Lower lobe of right lung (tissue), 2 donors: ENCODE measurements around the gene EVC. TPM values are rescaled to one million over a fixed set of nuclear protein-coding genes. Genes with fewer than 3 reads are reported as not detected.

Source experiments
- ATAC-seq, 2 donors: fragments of 200-7000 bp; cut with Tn5 transposase; one replicate each; pipeline ENCODE4 v1.9.1; 2020 to 2022; ENCODE audit warnings: mild to moderate bottlenecking in 2 of 2, moderate library complexity in 2 of 2
- DNase-seq: peaks from one replicate; pipeline ENCODE4 v3.0.0-alpha.2; 2020
- H3K27ac ChIP-seq: fragments of 200-600 bp; one replicate; pipeline ENCODE4 v1.8.0; 2022
- H3K27me3 ChIP-seq: fragments of 200-600 bp; one replicate; pipeline ENCODE4 v1.8.0; 2022; ENCODE audit warnings: low read depth
- H3K36me3 ChIP-seq: fragments of 200-600 bp; one replicate; pipeline ENCODE4 v1.8.0; 2022; ENCODE audit warnings: mild to moderate bottlenecking
- H3K4me1 ChIP-seq: fragments of 200-600 bp; one replicate; pipeline ENCODE4 v1.8.0; 2022
- H3K4me3 ChIP-seq: fragments of 200-600 bp; one replicate; pipeline ENCODE4 v1.8.0; 2022; ENCODE audit warnings: mild to moderate bottlenecking
- H3K9me3 ChIP-seq: fragments of 200-600 bp; one replicate; pipeline ENCODE4 v1.8.0; 2022
- intact Hi-C: fragments of 100-400 bp; cut with DNase I; formaldehyde crosslinking; loops from one replicate; pipeline ENCODE4 v1.11.0; 2022
- total RNA-seq: library from RNA; stranded (reverse); fragmentation: NEBNext Ultra II Directional; extraction: Animal tissue kit (Norgen Biotek cat#: 25700); gene quantifications from one replicate; pipeline ENCODE4 v1.2.1, GENCODE V29; 2021
- TF ChIP-seq, protein P1 (sequence below): fragments of 200-600 bp; IDR thresholded peaks from one replicate; pipeline ENCODE4 v1.8.0; 2022; ENCODE audit warnings: antibody characterized with exemption, mild to moderate bottlenecking
- donor health status: DM: no; HTN: yes; CAD: no; lungs with severe emphysema.

The EVC gene
- total RNA-seq, 1 donor from 2014 or later, result 24.3 TPM

DNA sequence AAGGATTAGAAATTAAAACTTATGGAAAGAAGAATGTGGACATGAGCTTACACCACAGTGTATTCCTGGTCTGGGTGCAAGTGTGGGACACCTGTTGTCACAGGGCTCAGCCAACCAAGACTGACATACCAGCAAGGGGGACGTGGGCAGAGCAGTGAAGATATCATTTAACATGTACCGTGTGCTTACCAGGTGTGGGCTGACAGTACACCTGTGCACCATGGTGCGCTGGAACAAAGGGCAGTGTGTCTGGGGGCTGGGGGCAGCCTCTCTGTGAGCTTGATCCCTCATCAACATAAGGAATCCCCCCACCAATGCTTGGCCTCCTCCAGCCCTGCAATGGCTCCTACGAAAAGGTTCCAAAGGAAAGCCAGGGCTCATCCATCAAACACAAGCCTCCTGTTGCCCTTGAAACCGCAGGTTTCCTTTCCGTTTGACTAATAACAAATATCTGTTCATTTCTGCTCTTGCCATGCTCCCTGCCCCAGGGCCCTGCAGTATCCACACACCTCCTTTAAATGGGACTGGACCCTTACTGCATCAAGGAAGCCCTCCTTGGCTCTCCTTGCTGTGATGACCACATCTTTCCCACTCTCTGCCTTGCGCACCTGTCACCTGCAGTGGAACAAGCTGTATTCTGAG is 19.4 kb upstream of the EVC start:
- no peaks in the 10 kb centered on the region for H3K27me3 ChIP-seq
- H3K9me3 ChIP-seq, result no peaks in the 10 kb centered on the region
- H3K27ac ChIP-seq, result no peak overlapping the region
- TF ChIP-seq, protein P1, sequence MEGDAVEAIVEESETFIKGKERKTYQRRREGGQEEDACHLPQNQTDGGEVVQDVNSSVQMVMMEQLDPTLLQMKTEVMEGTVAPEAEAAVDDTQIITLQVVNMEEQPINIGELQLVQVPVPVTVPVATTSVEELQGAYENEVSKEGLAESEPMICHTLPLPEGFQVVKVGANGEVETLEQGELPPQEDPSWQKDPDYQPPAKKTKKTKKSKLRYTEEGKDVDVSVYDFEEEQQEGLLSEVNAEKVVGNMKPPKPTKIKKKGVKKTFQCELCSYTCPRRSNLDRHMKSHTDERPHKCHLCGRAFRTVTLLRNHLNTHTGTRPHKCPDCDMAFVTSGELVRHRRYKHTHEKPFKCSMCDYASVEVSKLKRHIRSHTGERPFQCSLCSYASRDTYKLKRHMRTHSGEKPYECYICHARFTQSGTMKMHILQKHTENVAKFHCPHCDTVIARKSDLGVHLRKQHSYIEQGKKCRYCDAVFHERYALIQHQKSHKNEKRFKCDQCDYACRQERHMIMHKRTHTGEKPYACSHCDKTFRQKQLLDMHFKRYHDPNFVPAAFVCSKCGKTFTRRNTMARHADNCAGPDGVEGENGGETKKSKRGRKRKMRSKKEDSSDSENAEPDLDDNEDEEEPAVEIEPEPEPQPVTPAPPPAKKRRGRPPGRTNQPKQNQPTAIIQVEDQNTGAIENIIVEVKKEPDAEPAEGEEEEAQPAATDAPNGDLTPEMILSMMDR, result no peak
- DNase-seq (no peak), ATAC-seq (no peak)
- intact Hi-C loops, result no loop called here
- H3K4me3 ChIP-seq, result no peak overlapping the region
- peaks cover 62% of the 10 kb centered on the region for H3K36me3 ChIP-seq
- no peaks in the 10 kb centered on the region for H3K4me1 ChIP-seq

DNA sequence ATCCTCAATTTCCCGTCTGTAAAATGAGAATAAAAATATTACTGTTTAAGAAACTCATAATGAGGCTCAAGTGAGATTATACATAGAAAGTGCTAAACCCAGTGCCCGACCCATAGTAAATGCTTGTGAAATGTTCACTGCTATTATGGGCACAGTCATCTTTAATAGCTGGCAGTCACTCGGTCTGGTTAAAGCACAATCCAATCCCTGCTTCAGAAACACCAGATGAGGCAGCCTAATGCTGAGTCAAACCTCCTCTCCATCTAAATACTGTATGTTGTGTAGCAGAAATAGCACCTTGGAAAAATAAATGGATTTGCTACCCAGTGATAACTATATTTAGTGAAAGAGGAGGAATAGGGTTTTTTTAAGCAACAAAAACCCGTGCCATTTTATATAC is 17.1 kb upstream of the EVC start:
- ATAC-seq, result no peak
- H3K27me3 ChIP-seq, result no peaks in the 10 kb centered on the region
- TF ChIP-seq, protein P1, result no peak
- H3K4me1 ChIP-seq, result no peaks in the 10 kb centered on the region
- H3K9me3 ChIP-seq, result no peaks in the 10 kb centered on the region
- H3K4me3 ChIP-seq, result no peak overlapping the region
- peaks cover 57% of the 10 kb centered on the region for H3K36me3 ChIP-seq
- intact Hi-C loops, result no loop called here
- no peak for DNase-seq
- no peak overlapping the region for H3K27ac ChIP-seq

DNA sequence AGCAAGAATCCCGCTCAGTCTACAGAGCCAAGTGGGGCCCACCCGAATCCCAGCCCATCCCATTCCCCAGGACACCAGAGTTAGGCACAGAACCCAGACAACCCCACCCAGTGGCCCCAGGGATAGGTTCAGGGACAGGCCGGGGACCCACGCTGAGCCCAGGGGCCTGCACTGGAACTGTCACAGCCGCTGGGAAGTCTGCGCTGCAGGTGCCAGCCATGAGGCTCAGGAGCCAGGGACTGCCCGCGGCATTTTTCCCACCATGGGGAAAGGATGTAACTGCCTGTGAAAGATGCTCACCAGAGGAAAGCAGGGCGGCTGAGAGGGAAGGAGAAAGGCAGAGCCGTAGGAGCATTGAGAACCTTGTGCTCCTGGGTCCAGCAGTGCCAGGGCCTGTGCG is 14.7 kb upstream of the EVC start:
- H3K9me3 ChIP-seq, result no peaks in the 10 kb centered on the region
- intact Hi-C loops, result no loop called here
- TF ChIP-seq, protein P1, result no peak
- DNase-seq, result no peak
- H3K27ac ChIP-seq, result no peak overlapping the region
- H3K36me3 ChIP-seq, result peaks cover 44% of the 10 kb centered on the region
- no peaks in the 10 kb centered on the region for H3K27me3 ChIP-seq
- no peaks in the 10 kb centered on the region for H3K4me1 ChIP-seq
- H3K4me3 ChIP-seq, result no peak overlapping the region
- no peak for ATAC-seq

DNA sequence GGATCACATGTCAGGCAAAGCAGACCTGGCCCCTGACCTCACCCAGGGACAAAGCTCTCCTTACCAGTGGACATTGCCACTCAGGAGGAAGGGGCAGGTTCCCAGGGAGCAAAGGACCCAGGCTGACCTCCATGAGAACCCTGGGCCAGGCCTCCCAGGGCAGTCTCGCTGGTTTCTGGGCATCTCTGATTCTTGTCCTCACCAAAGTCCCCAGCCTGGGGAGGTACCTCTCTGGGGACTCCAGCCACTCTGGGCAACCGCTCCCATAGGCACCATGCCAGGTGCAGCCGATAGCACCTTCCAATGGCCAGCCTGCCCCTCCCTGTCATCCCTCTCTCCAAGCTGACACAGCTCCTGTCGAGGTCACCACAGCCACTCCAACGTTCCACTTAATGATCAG is 10.5 kb upstream of the EVC start:
- Histone ChIP-seq H3K27me3 (no peaks in the 10 kb centered on the region), H3K9me3 (no peaks in the 10 kb centered on the region), H3K4me3 (no peak overlapping the region), H3K27ac (no peak overlapping the region), H3K4me1 (no peaks in the 10 kb centered on the region), H3K36me3 (peaks cover 16% of the 10 kb centered on the region)
- intact Hi-C loops, result no loop called here
- DNase-seq (no peak), ATAC-seq (no peak)
- TF ChIP-seq, protein P1, result no peak

DNA sequence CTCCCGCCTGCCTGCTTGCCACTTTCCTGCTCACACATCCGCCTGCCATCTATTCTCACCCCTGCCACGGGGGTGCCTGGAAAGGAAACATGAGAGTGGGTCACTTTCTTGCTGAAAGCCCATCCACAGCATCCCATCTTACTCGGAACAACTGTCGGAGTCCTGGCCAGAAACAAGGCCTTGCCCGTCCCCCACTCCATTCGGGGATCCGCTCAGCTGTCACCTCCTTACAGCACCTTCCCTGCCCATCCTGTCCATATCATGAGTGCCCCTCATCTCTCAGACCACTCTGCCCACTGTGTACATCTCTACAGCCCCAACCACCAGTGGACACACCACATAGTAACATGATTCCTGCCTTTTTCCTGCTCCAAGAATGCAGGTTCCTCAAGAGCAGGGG is 9.0 kb upstream of the EVC start:
- no peak overlapping the region for H3K4me3 ChIP-seq

More for the DNA sequence above, 9.0 kb upstream of the EVC start:
- intact Hi-C loops, result no loop called here
- peaks cover 4% of the 10 kb centered on the region for H3K36me3 ChIP-seq
- TF ChIP-seq, protein P1, result no peak
- DNase-seq (no peak), ATAC-seq (no peak)
- H3K27me3 ChIP-seq, result peaks cover under 1% of the 10 kb centered on the region
- H3K9me3 ChIP-seq, result no peaks in the 10 kb centered on the region
- peaks cover 6% of the 10 kb centered on the region for H3K4me1 ChIP-seq
- H3K27ac ChIP-seq, result no peak overlapping the region
